CD4-positive, alpha-beta T cell treated with Interferon alpha-2 for 1 hour (primary cell): ENCODE measurements around the gene PRMT6.

ENCODE experiments used
- DNase-seq, 2 donors: peaks; one replicate each; pipeline ENCODE4 v3.0.0-alpha.2; 2020 to 2022

PRMT6 gene

GRCh38 chr1:107095647-107096046, 39.2 kb downstream of the PRMT6 start:
- no peak for DNase-seq

- no peak for DNase-seq
Measured at GRCh38 chr1:107096690-107097089, 40.2 kb downstream of the PRMT6 start.

GRCh38 chr1:107098961-107099360, 42.5 kb downstream of the PRMT6 start:
- no peak for DNase-seq

GRCh38 chr1:107100331-107100984, 44.0 kb downstream of the PRMT6 start:
- no peak for DNase-seq

GRCh38 chr1:107105914-107106313, 49.4 kb downstream of the PRMT6 start:
- no peak for DNase-seq
